Caco-2 (cell line): Measurements from ENCODE around the gene PRKCB. TPM values are rescaled to one million over a fixed set of nuclear protein-coding genes. Genes with fewer than 3 reads are reported as not detected.

Source experiments
- BruUV-seq: library from RNA; stranded (reverse); fragments of 400-500 nt; replicated peaks from 2 replicates; lab custom pipeline; 2021; lab: Mats Ljungman, UMichigan
- CTCF ChIA-PET: fragments of 300-600 bp; sonication (Branson Sonifier 250); formaldehyde crosslinking; loops from one replicate; lab custom pipeline; 2022; ENCODE audit warnings: antibody characterized with exemption; lab: Charles Lee
- POLR2A ChIA-PET: fragments of 300-600 bp; sonication (Branson Sonifier 250); formaldehyde crosslinking; loops from one replicate; lab custom pipeline; 2022; ENCODE audit warnings: antibody characterized with exemption; lab: Charles Lee
- DNase-seq, 2 experiments: peaks; one replicate each; pipeline versions ENCODE4 v3.0.0 to v3.0.0-alpha.2; 2020 to 2022
- H3K27me3 ChIP-seq: replicated peaks from 2 replicates; pipeline ENCODE4 v1.6.0; 2011; ENCODE audit warnings: low read length; ENCODE audit not compliant: control insufficient read depth, insufficient read depth
- H3K36me3 ChIP-seq: 2 replicates; pipeline ENCODE4 v1.5.1; 2011; ENCODE audit warnings: low read length; ENCODE audit not compliant: control insufficient read depth, insufficient read depth
- H3K4me1 ChIP-seq: fragments of 250-450 bp; sonication (Bioruptor Pico); 2 replicates; pipeline ENCODE4 v1.5.1; 2020; ENCODE audit warnings: mild to moderate bottlenecking
- H3K4me3 ChIP-seq: 2 replicates; pipeline ENCODE4 v1.5.1; 2011; ENCODE audit warnings: low read depth, mild to moderate bottlenecking, control low read depth, low read length
- H3K9me3 ChIP-seq: fragments of 250-450 bp; sonication (Bioruptor Pico); 2 replicates; pipeline ENCODE4 v1.5.1; 2020; ENCODE audit warnings: mild to moderate bottlenecking, moderate library complexity
- H3K27ac Mint-ChIP-seq: one replicate; pipeline ENCODE4 v1.8.0; 2022; ENCODE audit warnings: mixed read lengths; ENCODE audit not compliant: unreplicated experiment
- H3K27me3 Mint-ChIP-seq: one replicate; pipeline ENCODE4 v1.8.0; 2022; ENCODE audit warnings: mixed read lengths; ENCODE audit not compliant: insufficient read depth, unreplicated experiment
- H3K36me3 Mint-ChIP-seq: one replicate; pipeline ENCODE4 v1.8.0; 2022; ENCODE audit warnings: mild to moderate bottlenecking, mixed read lengths; ENCODE audit not compliant: insufficient read depth, unreplicated experiment
- H3K4me1 Mint-ChIP-seq: one replicate; pipeline ENCODE4 v1.8.0; 2022; ENCODE audit warnings: low read depth, mixed read lengths; ENCODE audit not compliant: unreplicated experiment
- H3K4me3 Mint-ChIP-seq: one replicate; pipeline ENCODE4 v1.8.0; 2022; ENCODE audit warnings: mild to moderate bottlenecking, moderate library complexity, mixed read lengths; ENCODE audit not compliant: unreplicated experiment
- H3K9me3 Mint-ChIP-seq: one replicate; pipeline ENCODE4 v1.8.0; 2022; ENCODE audit warnings: mixed read lengths; ENCODE audit not compliant: unreplicated experiment
- intact Hi-C: fragments of 100-400 bp; cut with micrococcal nuclease; formaldehyde crosslinking; loops from one replicate; pipeline ENCODE4 v1.10.0; 2022; ENCODE audit not compliant: unreplicated experiment
- total RNA-seq: library from RNA; stranded (reverse); gene quantifications from 2 replicates; pipeline ENCODE4 v1.2.3, GENCODE V29; 2022
- TF ChIP-seq, protein P1 (sequence below), 2 experiments: fragments of 200-600 bp in 1 of 2; IDR thresholded peaks; 1 replicate in 1 of 2; 2 replicates in 1 of 2; pipeline versions ENCODE4 v1.5.1 to v1.8.0; 2011 to 2022; ENCODE audit warnings: antibody characterized with exemption in 1 of 2, control low read depth in 1 of 2, inconsistent platforms in 1 of 2, low read depth in 1 of 2, low read length in 1 of 2, mild to moderate bottlenecking in 1 of 2, moderate library complexity in 1 of 2; ENCODE audit not compliant: insufficient read depth in 1 of 2, severe bottlenecking in 1 of 2, unreplicated experiment in 1 of 2

The PRKCB gene
- total RNA-seq, 1 experiment from 2014 or later = not detected

DNA sequence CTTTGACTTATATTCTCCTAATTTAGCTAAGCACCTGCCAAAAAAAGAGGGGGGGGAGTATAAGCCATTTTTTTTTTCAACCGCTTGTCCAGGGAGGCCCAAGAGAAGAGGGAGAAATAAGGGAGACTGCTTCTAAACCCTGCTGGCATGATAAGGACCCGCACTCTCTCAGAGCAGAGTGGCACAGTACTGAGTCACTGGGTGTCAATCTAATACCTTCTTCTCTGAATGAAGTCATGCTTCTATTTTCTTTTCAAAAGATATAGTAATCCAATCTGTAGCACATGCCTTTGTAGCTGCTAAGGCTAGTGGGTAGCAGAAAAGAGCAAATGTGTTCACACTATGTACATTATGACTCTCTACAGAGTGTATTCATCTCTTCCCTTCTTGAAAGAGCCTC is 385.4 kb downstream of the PRKCB start:
- no peak for DNase-seq
- Histone ChIP-seq H3K36me3 (no peaks in the 10 kb centered on the region), H3K9me3 (no peaks in the 10 kb centered on the region), H3K4me3 (no peak overlapping the region), H3K27me3 (no peaks in the 10 kb centered on the region), H3K4me1 (no peaks in the 10 kb centered on the region)
- CTCF ChIA-PET = no interaction called here
- H3K27ac Mint-ChIP-seq = no peak overlapping the region
- peaks cover 5% of the 10 kb centered on the region for H3K27me3 Mint-ChIP-seq
- no peak overlapping the region for H3K4me3 Mint-ChIP-seq
- TF ChIP-seq, protein P1, sequence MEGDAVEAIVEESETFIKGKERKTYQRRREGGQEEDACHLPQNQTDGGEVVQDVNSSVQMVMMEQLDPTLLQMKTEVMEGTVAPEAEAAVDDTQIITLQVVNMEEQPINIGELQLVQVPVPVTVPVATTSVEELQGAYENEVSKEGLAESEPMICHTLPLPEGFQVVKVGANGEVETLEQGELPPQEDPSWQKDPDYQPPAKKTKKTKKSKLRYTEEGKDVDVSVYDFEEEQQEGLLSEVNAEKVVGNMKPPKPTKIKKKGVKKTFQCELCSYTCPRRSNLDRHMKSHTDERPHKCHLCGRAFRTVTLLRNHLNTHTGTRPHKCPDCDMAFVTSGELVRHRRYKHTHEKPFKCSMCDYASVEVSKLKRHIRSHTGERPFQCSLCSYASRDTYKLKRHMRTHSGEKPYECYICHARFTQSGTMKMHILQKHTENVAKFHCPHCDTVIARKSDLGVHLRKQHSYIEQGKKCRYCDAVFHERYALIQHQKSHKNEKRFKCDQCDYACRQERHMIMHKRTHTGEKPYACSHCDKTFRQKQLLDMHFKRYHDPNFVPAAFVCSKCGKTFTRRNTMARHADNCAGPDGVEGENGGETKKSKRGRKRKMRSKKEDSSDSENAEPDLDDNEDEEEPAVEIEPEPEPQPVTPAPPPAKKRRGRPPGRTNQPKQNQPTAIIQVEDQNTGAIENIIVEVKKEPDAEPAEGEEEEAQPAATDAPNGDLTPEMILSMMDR (IDR thresholded peaks at IDR 0.05; ENCODE audit: insufficient read depth in 1 of 2, low read depth in 1 of 2, low read length in 1 of 2, severe bottlenecking in 1 of 2, unreplicated experiment in 1 of 2) = no peak
- H3K36me3 Mint-ChIP-seq = no peaks in the 10 kb centered on the region
- no peaks in the 10 kb centered on the region for H3K4me1 Mint-ChIP-seq
- BruUV-seq = no TSS peak
- POLR2A ChIA-PET = no interaction called here
- H3K9me3 Mint-ChIP-seq = no peaks in the 10 kb centered on the region
- intact Hi-C loops = no loop called here

DNA sequence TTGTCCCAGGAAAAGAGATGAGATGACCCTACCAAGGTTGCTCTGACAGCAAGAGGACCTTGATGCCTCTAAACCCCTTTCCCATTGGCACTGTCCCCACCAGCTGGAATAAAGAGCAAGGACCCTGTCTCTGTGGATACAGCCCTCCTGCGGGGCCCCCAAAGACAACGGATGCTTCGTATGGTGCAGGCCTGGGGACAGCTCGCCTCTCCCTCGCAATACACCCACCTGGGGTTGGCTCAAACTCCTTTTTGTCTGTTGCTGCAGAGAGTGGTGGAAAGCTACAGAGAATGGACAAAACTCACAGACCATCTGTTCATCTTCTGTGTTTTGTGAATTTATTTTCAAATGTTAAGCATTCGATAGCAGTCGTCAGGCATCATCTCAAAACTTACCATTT is 392.7 kb downstream of the PRKCB start:
- H3K27me3 Mint-ChIP-seq = peaks cover 11% of the 10 kb centered on the region
- no peak overlapping the region for H3K27ac Mint-ChIP-seq
- H3K4me1 ChIP-seq = no peaks in the 10 kb centered on the region
- H3K9me3 Mint-ChIP-seq = no peaks in the 10 kb centered on the region
- ChIA-PET CTCF (no interaction called here), POLR2A (no interaction called here)
- TF ChIP-seq, protein P1 (IDR thresholded peaks at IDR 0.05; ENCODE audit: insufficient read depth in 1 of 2, low read depth in 1 of 2, low read length in 1 of 2, severe bottlenecking in 1 of 2, unreplicated experiment in 1 of 2) = no peak
- no peaks in the 10 kb centered on the region for H3K27me3 ChIP-seq
- no peak overlapping the region for H3K4me3 ChIP-seq
- H3K4me3 Mint-ChIP-seq = no peak overlapping the region
- H3K36me3 Mint-ChIP-seq = no peaks in the 10 kb centered on the region
- no peaks in the 10 kb centered on the region for H3K36me3 ChIP-seq
- H3K4me1 Mint-ChIP-seq = no peaks in the 10 kb centered on the region
- no peaks in the 10 kb centered on the region for H3K9me3 ChIP-seq
- no peak for DNase-seq
- no TSS peak for BruUV-seq
- intact Hi-C loops = no loop called here

DNA sequence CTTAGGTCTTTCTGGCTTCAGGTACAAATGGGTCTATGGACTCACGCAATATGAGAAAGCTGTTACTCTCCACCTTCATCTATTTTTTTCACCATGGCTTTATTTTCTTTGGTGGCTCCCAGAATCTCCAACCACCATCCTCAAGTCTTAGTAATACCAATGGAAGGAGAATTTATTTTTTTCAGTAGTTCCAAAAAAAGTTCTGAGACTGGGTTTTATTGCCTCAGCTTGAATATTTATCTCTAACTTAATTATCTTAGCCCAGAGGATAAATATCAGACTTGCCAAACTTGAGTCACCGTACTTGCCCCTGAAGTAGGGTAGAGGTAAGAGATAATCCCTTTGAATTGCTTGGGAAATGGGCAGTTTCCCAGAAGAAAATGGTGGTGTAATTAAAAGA is 397.2 kb downstream of the PRKCB start:
- peaks cover 5% of the 10 kb centered on the region for H3K27me3 Mint-ChIP-seq
- TF ChIP-seq, protein P1 (IDR thresholded peaks at IDR 0.05; ENCODE audit: insufficient read depth in 1 of 2, low read depth in 1 of 2, low read length in 1 of 2, severe bottlenecking in 1 of 2, unreplicated experiment in 1 of 2) = no peak
- BruUV-seq = no TSS peak
- no peaks in the 10 kb centered on the region for H3K27me3 ChIP-seq
- no peaks in the 10 kb centered on the region for H3K36me3 ChIP-seq
- no peak overlapping the region for H3K4me3 ChIP-seq
- H3K27ac Mint-ChIP-seq = no peak overlapping the region
- H3K9me3 Mint-ChIP-seq = no peaks in the 10 kb centered on the region
- no peaks in the 10 kb centered on the region for H3K4me1 Mint-ChIP-seq
- H3K4me1 ChIP-seq = no peaks in the 10 kb centered on the region
- intact Hi-C loops = no loop called here
- H3K4me3 Mint-ChIP-seq = no peak overlapping the region
- ChIA-PET CTCF (no interaction called here), POLR2A (no interaction called here)
- H3K9me3 ChIP-seq = no peaks in the 10 kb centered on the region
- no peak for DNase-seq
- no peaks in the 10 kb centered on the region for H3K36me3 Mint-ChIP-seq
